K562 (cell line): ENCODE results near the gene SLC1A2. TPM values are rescaled to one million over a fixed set of nuclear protein-coding genes. Genes with fewer than 3 reads are reported as not detected.

ENCODE experiments used
- BDP1 ChIP-seq: IDR thresholded peaks from 3 replicates; pipeline ENCODE4 v1.6.1; 2011; ENCODE audit not compliant: insufficient read length, insufficient read depth
- E2F3 ChIP-seq: fragments of 250-450 bp; sonication (Bioruptor Pico); IDR thresholded peaks from 2 replicates; pipeline ENCODE4 v1.4.0; 2020; ENCODE audit warnings: mild to moderate bottlenecking
- GABPB1 ChIP-seq: sonication (generic); formaldehyde crosslinking; IDR thresholded peaks from 2 replicates; pipeline ENCODE4 v1.8.0; 2022; ENCODE audit warnings: mild to moderate bottlenecking, missing genetic modification reagents
- JUND ChIP-seq, 2 experiments: IDR thresholded peaks; 2 replicates in 1 of 2; 3 replicates in 1 of 2; pipeline ENCODE4 v1.6.1; 2011; ENCODE audit warnings: borderline replicate concordance in 2 of 2, low read depth in 2 of 2, low read length in 2 of 2, improper control_type of control experiment in 1 of 2, missing biosample characterization in 1 of 2, missing genetic modification characterization in 1 of 2, missing genetic modification reagents in 1 of 2
- L3MBTL2 ChIP-seq: fragments of 450-650 bp; IDR thresholded peaks from 2 replicates; pipeline ENCODE4 v1.6.1; 2016; ENCODE audit warnings: mild to moderate bottlenecking, moderate library complexity
- LEF1 ChIP-seq: fragments of 450-650 bp; IDR thresholded peaks from 2 replicates; pipeline ENCODE4 v1.6.1; 2016; ENCODE audit warnings: mild to moderate bottlenecking
- MECOM ChIP-seq: fragments of 250-450 bp; sonication (Bioruptor Pico); IDR thresholded peaks from 2 replicates; pipeline ENCODE4 v1.8.0; 2022; ENCODE audit warnings: inconsistent platforms
- SREBF2 ChIP-seq: sonication (generic); formaldehyde crosslinking; IDR thresholded peaks from 2 replicates; pipeline ENCODE4 v1.4.0; 2020; ENCODE audit warnings: mild to moderate bottlenecking, missing genetic modification reagents
- ZMIZ1 ChIP-seq, 2 experiments: fragments of 150-350 bp in 1 of 2; IDR thresholded peaks; 2 replicates each; pipeline ENCODE4 v1.6.1; 2012 to 2016; ENCODE audit warnings: low read depth in 2 of 2, low read length in 2 of 2, mild to moderate bottlenecking in 1 of 2, moderate library complexity in 1 of 2
- ZNF175 ChIP-seq: fragments of 200-800 bp; sonication (Bioruptor generic); IDR thresholded peaks from 2 replicates; pipeline ENCODE4 v1.6.1; 2016; ENCODE audit warnings: low read depth, mild to moderate bottlenecking, missing genetic modification characterization, missing compliant biosample characterization
- ZNF316 ChIP-seq: fragments of 450-650 bp; IDR thresholded peaks from 2 replicates; pipeline ENCODE4 v1.6.1; 2016
- ZNF444 ChIP-seq: fragments of 250-450 bp; sonication (Bioruptor Pico); IDR thresholded peaks from 2 replicates; pipeline ENCODE4 v1.4.0; 2020; ENCODE audit warnings: mild to moderate bottlenecking, moderate library complexity
- ZNF699 ChIP-seq: fragments of 250-450 bp; sonication (Bioruptor Pico); IDR thresholded peaks from 2 replicates; pipeline ENCODE4 v1.8.0; 2021; ENCODE audit warnings: mild to moderate bottlenecking, moderate library complexity; ENCODE audit not compliant: insufficient replicate concordance
- ZZZ3 ChIP-seq: fragments of 450-650 bp; IDR thresholded peaks from 2 replicates; pipeline ENCODE4 v1.6.1; 2016; ENCODE audit warnings: antibody characterized with exemption, mild to moderate bottlenecking, moderate library complexity
- polyA plus RNA-seq, 8 experiments: library from polyadenylated mRNA; depleted of rRNA in 4 of 8; stranded (reverse) in 5 of 8; unstranded in 3 of 8; fragments of >200 nt; fragmentation: Nextera tagmentation in 2 of 8; fragmentation: Illumina TruSeq in 1 of 8; extraction: Ambion mirVana in 2 of 8; extraction: Trizol in 1 of 8; gene quantifications; 2 replicates each; pipeline versions ENCODE4 v1.2.1 to v1.2.3, GENCODE V29; 2011 to 2014; ENCODE audit warnings: inconsistent platforms in 1 of 8, missing spikeins in 1 of 8
- total RNA-seq, 7 experiments: library from RNA; depleted of rRNA in 6 of 7; stranded (reverse); fragments of >200 nt in 6 of 7; fragmentation: Illumina TruSeq in 2 of 7; extraction: Trizol in 2 of 7; gene quantifications; 2 replicates each; pipeline versions ENCODE4 v1.2.1 to v1.2.3, GENCODE V29; 2011 to 2021; ENCODE audit warnings: low replicate concordance in 1 of 7
- TF ChIP-seq, protein P1 (sequence below): fragments of 250-450 bp; sonication (Bioruptor Pico); IDR thresholded peaks from 2 replicates; pipeline ENCODE4 v1.6.1; 2021; ENCODE audit warnings: mild to moderate bottlenecking
- TF ChIP-seq, protein P2 (sequence below): sonication (generic); formaldehyde crosslinking; IDR thresholded peaks from 2 replicates; pipeline ENCODE4 v1.8.0; 2023; ENCODE audit warnings: mild to moderate bottlenecking, missing genetic modification reagents
- TF ChIP-seq, protein P3 (sequence below), 2 experiments: IDR thresholded peaks; 2 replicates each; pipeline ENCODE4 v1.6.1; 2011; ENCODE audit warnings: borderline replicate concordance in 1 of 2, control low read depth in 1 of 2, low read depth in 1 of 2, low read length in 1 of 2, mild to moderate bottlenecking in 1 of 2, mixed read lengths in 1 of 2, moderate library complexity in 1 of 2; ENCODE audit not compliant: insufficient read depth in 1 of 2, insufficient read length in 1 of 2, poor library complexity in 1 of 2, severe bottlenecking in 1 of 2; ENCODE audit errors: extremely low read depth in 1 of 2
- TF ChIP-seq, protein P4 (sequence below): fragments of 250-450 bp; sonication (Bioruptor Pico); IDR thresholded peaks from 2 replicates; pipeline ENCODE4 v1.9.0; 2021; ENCODE audit warnings: mild to moderate bottlenecking, inconsistent platforms

Gene SLC1A2
- total and polyA plus RNA-seq, 9 of the 15 experiments (the other 6 are each of a cell fraction or from before 2014, with no cell fraction given): 0.03 to 0.07 (median 0.04) TPM; not detected in 5

GRCh38 chr11:35337136-35337913, 82.0 kb downstream of the SLC1A2 start (continued):
- TF ChIP-seq, protein P1, sequence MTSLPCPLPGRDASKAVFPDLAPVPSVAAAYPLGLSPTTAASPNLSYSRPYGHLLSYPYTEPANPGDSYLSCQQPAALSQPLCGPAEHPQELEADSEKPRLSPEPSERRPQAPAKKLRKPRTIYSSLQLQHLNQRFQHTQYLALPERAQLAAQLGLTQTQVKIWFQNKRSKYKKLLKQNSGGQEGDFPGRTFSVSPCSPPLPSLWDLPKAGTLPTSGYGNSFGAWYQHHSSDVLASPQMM (CRISPR knock-in tag): no peak
- TF ChIP-seq ZNF444 (CRISPR knock-in tag) (peak; percentile 31; the same call in 1 of the 2 replicates), ZNF699 (no peak), E2F3 (CRISPR knock-in tag) (0 out of 2 replicates have a peak, but pooled peaks have one; percentile 55), LEF1 (no peak), SREBF2 (CRISPR knock-in tag) (no peak), GABPB1 (CRISPR knock-in tag) (no peak), JUND (IDR thresholded peaks at IDR 0.05; ENCODE audit: borderline replicate concordance, low read depth, low read length) (peak; percentile 92), JUND (tag; IDR thresholded peaks at IDR 0.05; ENCODE audit: borderline replicate concordance, low read depth, low read length) (peak; percentile 95), ZNF175 (CRISPR knock-in tag) (peak; percentile 99), L3MBTL2 (no peak), MECOM (CRISPR knock-in tag) (no peak), ZNF316 (peak; percentile 25; the same call in 1 of the 2 replicates), BDP1 (no peak), ZMIZ1 (IDR thresholded peaks at IDR 0.05; ENCODE audit: low read depth in 2 of 2, low read length in 2 of 2) (no peak), ZZZ3 (no peak)
- TF ChIP-seq, protein P2, sequence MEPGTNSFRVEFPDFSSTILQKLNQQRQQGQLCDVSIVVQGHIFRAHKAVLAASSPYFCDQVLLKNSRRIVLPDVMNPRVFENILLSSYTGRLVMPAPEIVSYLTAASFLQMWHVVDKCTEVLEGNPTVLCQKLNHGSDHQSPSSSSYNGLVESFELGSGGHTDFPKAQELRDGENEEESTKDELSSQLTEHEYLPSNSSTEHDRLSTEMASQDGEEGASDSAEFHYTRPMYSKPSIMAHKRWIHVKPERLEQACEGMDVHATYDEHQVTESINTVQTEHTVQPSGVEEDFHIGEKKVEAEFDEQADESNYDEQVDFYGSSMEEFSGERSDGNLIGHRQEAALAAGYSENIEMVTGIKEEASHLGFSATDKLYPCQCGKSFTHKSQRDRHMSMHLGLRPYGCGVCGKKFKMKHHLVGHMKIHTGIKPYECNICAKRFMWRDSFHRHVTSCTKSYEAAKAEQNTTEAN (CRISPR knock-in tag): no peak
- TF ChIP-seq, protein P3, sequence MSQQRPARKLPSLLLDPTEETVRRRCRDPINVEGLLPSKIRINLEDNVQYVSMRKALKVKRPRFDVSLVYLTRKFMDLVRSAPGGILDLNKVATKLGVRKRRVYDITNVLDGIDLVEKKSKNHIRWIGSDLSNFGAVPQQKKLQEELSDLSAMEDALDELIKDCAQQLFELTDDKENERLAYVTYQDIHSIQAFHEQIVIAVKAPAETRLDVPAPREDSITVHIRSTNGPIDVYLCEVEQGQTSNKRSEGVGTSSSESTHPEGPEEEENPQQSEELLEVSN (IDR thresholded peaks at IDR 0.05; ENCODE audit: borderline replicate concordance in 1 of 2, extremely low read depth in 1 of 2, insufficient read depth in 1 of 2, insufficient read length in 1 of 2, low read depth in 1 of 2, low read length in 1 of 2, poor library complexity in 1 of 2, severe bottlenecking in 1 of 2): no peak
- TF ChIP-seq, protein P4, sequence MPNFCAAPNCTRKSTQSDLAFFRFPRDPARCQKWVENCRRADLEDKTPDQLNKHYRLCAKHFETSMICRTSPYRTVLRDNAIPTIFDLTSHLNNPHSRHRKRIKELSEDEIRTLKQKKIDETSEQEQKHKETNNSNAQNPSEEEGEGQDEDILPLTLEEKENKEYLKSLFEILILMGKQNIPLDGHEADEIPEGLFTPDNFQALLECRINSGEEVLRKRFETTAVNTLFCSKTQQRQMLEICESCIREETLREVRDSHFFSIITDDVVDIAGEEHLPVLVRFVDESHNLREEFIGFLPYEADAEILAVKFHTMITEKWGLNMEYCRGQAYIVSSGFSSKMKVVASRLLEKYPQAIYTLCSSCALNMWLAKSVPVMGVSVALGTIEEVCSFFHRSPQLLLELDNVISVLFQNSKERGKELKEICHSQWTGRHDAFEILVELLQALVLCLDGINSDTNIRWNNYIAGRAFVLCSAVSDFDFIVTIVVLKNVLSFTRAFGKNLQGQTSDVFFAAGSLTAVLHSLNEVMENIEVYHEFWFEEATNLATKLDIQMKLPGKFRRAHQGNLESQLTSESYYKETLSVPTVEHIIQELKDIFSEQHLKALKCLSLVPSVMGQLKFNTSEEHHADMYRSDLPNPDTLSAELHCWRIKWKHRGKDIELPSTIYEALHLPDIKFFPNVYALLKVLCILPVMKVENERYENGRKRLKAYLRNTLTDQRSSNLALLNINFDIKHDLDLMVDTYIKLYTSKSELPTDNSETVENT (CRISPR knock-in tag): no peak
